HG03439 (cell line): Measurements from ENCODE around the gene ARHGEF11.

Experiments used
- ATAC-seq: cut with Tn5 transposase; IDR thresholded peaks from one replicate; pipeline ENCODE4 v1.9.1; 2021; ENCODE audit warnings: mild to moderate bottlenecking, moderate library complexity; ENCODE audit not compliant: unreplicated experiment

Gene ARHGEF11

GRCh38 chr1:157004327-157004726, 41.2 kb downstream of the ARHGEF11 start:
- no peak for ATAC-seq

GRCh38 chr1:157001304-157001703, 44.2 kb downstream of the ARHGEF11 start:
- ATAC-seq = no peak

- no peak for ATAC-seq
Measured at GRCh38 chr1:157000686-157001085, 44.9 kb downstream of the ARHGEF11 start.

- ATAC-seq = no peak
Measured at GRCh38 chr1:156999596-157000320, 45.8 kb downstream of the ARHGEF11 start.

- ATAC-seq = no peak
Measured at GRCh38 chr1:156998840-156999500, 46.6 kb downstream of the ARHGEF11 start.

GRCh38 chr1:156998301-156998700, 47.2 kb downstream of the ARHGEF11 start:
- ATAC-seq = no peak

GRCh38 chr1:156995412-156995811, 50.1 kb downstream of the ARHGEF11 start:
- no peak for ATAC-seq

- no peak for ATAC-seq
Measured at GRCh38 chr1:156994277-156994676, 51.3 kb downstream of the ARHGEF11 start.

- ATAC-seq = no peak
Measured at GRCh38 chr1:156993426-156994147, 52.0 kb downstream of the ARHGEF11 start.

GRCh38 chr1:156992215-156992614, 53.3 kb downstream of the ARHGEF11 start:
- ATAC-seq = no peak

- no peak for ATAC-seq
Measured at GRCh38 chr1:156987715-156988114, 57.8 kb downstream of the ARHGEF11 start.

- no peak for ATAC-seq
Measured at GRCh38 chr1:156980551-156980950, 65.0 kb downstream of the ARHGEF11 start.

GRCh38 chr1:156975084-156975483, 70.5 kb downstream of the ARHGEF11 start:
- no peak for ATAC-seq

- ATAC-seq = no peak
Measured at GRCh38 chr1:156973417-156973816, 72.1 kb downstream of the ARHGEF11 start.

- ATAC-seq = no peak
Measured at GRCh38 chr1:156970017-156970416, 75.5 kb downstream of the ARHGEF11 start.

- ATAC-seq = no peak
Measured at GRCh38 chr1:156969496-156969895, 76.0 kb downstream of the ARHGEF11 start.

GRCh38 chr1:156964441-156964840, 81.1 kb downstream of the ARHGEF11 start:
- ATAC-seq = no peak

- ATAC-seq = no peak
Measured at GRCh38 chr1:156963621-156964020, 81.9 kb downstream of the ARHGEF11 start.

GRCh38 chr1:156961709-156962108, 83.8 kb downstream of the ARHGEF11 start:
- ATAC-seq = no peak

- no peak for ATAC-seq
Measured at GRCh38 chr1:156959925-156960324, 85.6 kb downstream of the ARHGEF11 start.

GRCh38 chr1:156959414-156959813, 86.1 kb downstream of the ARHGEF11 start:
- no peak for ATAC-seq

GRCh38 chr1:156958247-156958714, 87.3 kb downstream of the ARHGEF11 start:
- no peak for ATAC-seq
